ENCODE results near the gene RGS7. TPM values are rescaled to one million over a fixed set of nuclear protein-coding genes. Genes with fewer than 3 reads are reported as not detected.
A peak's percentile ranks its signal among the peaks of the same experiment; 100 is the strongest.
"Not testable (repeated sequence)": the region's sequence is repeated elsewhere in the genome, so short reads cannot be mapped to it uniquely, and the experiment has no call there.

Gene RGS7
- total RNA-seq, 4 donors from 2014 or later = 1.9 TPM; not detected in 3

DNA sequence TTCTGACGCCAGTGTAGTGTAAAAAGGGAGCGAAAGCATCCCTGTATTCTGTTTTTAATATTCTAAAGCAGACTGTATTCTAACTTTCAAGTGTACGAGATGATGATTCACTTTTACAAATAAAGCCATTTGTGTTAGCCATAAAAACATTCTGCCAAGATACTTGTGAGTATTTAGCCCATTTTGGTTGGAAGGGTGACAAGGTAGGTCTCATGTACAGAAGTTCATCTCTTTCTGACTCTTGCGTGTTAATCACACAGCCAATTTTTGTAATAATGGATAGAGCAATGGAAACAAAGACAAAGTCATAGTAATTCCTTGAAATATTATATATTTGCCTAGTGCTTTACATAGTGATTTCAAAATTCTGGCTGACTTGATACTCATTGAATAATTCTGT is 619.7 kb downstream of the RGS7 start:
- no peak for DNase-seq
- Histone ChIP-seq H3K4me3 (no peak overlapping the region), H3K9me3 (no peaks in the 10 kb centered on the region), H3K36me3 (no peaks in the 10 kb centered on the region), H3K27me3 (no peaks in the 10 kb centered on the region), H3K4me1 (no peaks in the 10 kb centered on the region), H3K27ac (no peak overlapping the region)
- TF ChIP-seq, protein P1, sequence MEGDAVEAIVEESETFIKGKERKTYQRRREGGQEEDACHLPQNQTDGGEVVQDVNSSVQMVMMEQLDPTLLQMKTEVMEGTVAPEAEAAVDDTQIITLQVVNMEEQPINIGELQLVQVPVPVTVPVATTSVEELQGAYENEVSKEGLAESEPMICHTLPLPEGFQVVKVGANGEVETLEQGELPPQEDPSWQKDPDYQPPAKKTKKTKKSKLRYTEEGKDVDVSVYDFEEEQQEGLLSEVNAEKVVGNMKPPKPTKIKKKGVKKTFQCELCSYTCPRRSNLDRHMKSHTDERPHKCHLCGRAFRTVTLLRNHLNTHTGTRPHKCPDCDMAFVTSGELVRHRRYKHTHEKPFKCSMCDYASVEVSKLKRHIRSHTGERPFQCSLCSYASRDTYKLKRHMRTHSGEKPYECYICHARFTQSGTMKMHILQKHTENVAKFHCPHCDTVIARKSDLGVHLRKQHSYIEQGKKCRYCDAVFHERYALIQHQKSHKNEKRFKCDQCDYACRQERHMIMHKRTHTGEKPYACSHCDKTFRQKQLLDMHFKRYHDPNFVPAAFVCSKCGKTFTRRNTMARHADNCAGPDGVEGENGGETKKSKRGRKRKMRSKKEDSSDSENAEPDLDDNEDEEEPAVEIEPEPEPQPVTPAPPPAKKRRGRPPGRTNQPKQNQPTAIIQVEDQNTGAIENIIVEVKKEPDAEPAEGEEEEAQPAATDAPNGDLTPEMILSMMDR (IDR thresholded peaks at IDR 0.05) = no peak
- no peak for TF ChIP-seq POLR2A (IDR thresholded peaks at IDR 0.05)

DNA sequence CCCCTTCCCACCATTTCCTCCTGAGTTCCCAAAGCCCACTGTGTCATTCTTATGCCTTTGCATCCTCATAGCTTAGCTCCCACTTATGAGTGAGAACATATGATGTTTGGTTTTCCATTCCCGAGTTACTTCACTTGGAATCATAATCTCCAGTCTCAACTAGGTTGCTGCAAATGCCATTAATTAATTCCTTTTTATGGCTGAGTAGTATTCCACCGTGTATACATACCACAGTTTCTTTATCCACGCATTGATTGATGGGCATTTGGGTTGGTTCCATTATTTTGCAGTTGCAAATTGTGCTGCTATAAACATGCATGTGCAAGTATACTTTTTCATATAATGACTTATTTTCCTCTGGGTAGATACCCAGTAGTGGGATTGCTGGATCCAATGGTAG is 622.3 kb downstream of the RGS7 start:
- not testable (repeated sequence) for H3K27me3 ChIP-seq, H3K36me3 ChIP-seq, DNase-seq, H3K9me3 ChIP-seq, H3K4me1 ChIP-seq, H3K27ac ChIP-seq, H3K4me3 ChIP-seq

DNA sequence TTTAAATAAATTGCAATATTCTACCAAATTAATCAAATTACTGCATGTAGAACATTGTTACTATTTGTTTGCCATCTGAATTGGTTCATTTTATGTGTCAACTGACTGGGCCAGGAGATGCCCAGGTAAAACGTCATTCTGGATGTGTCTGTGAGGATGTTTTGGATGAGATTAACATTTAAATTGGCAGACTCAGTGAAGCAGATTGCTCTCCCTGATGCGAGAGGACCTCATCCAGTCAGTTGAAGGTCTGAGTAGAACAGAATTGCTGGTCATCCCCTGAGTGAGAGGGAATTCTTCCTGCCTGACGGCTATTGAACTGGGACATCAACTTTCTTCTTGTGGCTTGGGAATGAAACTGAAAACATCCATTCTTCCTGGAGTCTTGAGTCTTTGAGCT is 623.0 kb downstream of the RGS7 start:
- DNase-seq = no peak
- H3K4me3 ChIP-seq = no peak overlapping the region
- no peaks in the 10 kb centered on the region for H3K27me3 ChIP-seq
- H3K27ac ChIP-seq = no peak overlapping the region
- H3K9me3 ChIP-seq = no peaks in the 10 kb centered on the region
- no peaks in the 10 kb centered on the region for H3K4me1 ChIP-seq
- H3K36me3 ChIP-seq = no peaks in the 10 kb centered on the region
- TF ChIP-seq, protein P1 (IDR thresholded peaks at IDR 0.05) = no peak
- no peak for TF ChIP-seq POLR2A (IDR thresholded peaks at IDR 0.05)

DNA sequence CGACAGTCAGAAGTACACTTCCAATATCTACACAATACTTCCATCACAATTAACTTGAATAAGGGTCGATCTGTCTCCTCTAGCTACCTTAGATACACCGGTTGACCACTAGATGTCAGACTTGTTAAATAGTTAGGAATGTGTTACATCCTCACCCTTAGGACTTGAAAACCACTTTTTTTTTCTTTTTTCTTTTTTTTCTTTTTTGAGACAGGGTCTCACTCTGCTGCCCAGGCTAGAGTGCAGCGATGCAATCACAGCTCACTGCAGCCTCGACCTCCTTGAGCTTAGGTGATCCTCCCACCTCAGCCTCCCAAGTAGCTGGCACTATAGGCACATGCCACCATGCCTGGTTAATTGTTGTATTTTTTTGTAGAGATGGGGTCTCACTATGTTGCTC is 624.6 kb downstream of the RGS7 start:
- Histone ChIP-seq H3K9me3 (no peaks in the 10 kb centered on the region), H3K27me3 (no peaks in the 10 kb centered on the region), H3K27ac (no peak overlapping the region), H3K4me3 (no peak overlapping the region), H3K36me3 (no peaks in the 10 kb centered on the region), H3K4me1 (no peaks in the 10 kb centered on the region)
- TF ChIP-seq, protein P1 (IDR thresholded peaks at IDR 0.05) = peak in 5 of 6 experiments; percentile 6 to 69 (median 65)
- TF ChIP-seq POLR2A (IDR thresholded peaks at IDR 0.05) = no peak
- no peak for DNase-seq

Small RNA genes within 50 kb of the gene (small RNA-seq; reads per million reads assigned to genes)
- 0 reads per million in 2 donors for gene MIR3123

Other genes with a start within 250 kb of the RGS7 start
- gene FH, start 162.6 kb upstream of the RGS7 start, total RNA-seq = 10 to 100 TPM; 29.7 to 91.3 (median 56.1) TPM
- gene KMO, start 175.2 kb upstream of the RGS7 start, total RNA-seq = 10 to 100 TPM in 1 of 4 donors, under 1 TPM in 2, not detected in 1; 0.13 to 32.2 (median 0.70) TPM

All from Peyer's patch (tissue), 4 donors.